Measurements from ENCODE around the gene HEPACAM. TPM values are rescaled to one million over a fixed set of nuclear protein-coding genes. Genes with fewer than 3 reads are reported as not detected.

Gene HEPACAM
- total RNA-seq, 6 experiments from 2014 or later, result 0.30 to 30.8 (median 2.3) TPM

GRCh38 chr11:124943741-124944140 is 7.9 kb upstream of the HEPACAM start:
- Histone ChIP-seq H3K27me3 (no peaks in the 10 kb centered on the region), H3K4me3 (no peak overlapping the region), H3K27ac (no peak overlapping the region), H3K9me3 (no peaks in the 10 kb centered on the region), H3K4me1 (peaks cover 0 to 4% (median 0%) of the 10 kb centered on the region in 4 donors), H3K36me3 (no peaks in the 10 kb centered on the region)
- TF ChIP-seq, protein P1, sequence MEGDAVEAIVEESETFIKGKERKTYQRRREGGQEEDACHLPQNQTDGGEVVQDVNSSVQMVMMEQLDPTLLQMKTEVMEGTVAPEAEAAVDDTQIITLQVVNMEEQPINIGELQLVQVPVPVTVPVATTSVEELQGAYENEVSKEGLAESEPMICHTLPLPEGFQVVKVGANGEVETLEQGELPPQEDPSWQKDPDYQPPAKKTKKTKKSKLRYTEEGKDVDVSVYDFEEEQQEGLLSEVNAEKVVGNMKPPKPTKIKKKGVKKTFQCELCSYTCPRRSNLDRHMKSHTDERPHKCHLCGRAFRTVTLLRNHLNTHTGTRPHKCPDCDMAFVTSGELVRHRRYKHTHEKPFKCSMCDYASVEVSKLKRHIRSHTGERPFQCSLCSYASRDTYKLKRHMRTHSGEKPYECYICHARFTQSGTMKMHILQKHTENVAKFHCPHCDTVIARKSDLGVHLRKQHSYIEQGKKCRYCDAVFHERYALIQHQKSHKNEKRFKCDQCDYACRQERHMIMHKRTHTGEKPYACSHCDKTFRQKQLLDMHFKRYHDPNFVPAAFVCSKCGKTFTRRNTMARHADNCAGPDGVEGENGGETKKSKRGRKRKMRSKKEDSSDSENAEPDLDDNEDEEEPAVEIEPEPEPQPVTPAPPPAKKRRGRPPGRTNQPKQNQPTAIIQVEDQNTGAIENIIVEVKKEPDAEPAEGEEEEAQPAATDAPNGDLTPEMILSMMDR (IDR thresholded peaks at IDR 0.05), result no peak
- no peak for TF ChIP-seq POLR2A (IDR thresholded peaks at IDR 0.05)
- WGBS (ENCODE audit: insufficient coverage, low coverage, low lambda C conversion rate, missing lambda C conversion rate), result 21% methylated on average over 1 of the region's 1 CpG
- no peak for DNase-seq
- ATAC-seq, result no peak
- intact Hi-C loops (cut with DNase I), result no loop called here

- H3K36me3 ChIP-seq, result no peaks in the 10 kb centered on the region
- 90% methylated on average over 2 of the region's 5 CpGs for WGBS (ENCODE audit: insufficient coverage, low coverage, low lambda C conversion rate, missing lambda C conversion rate)
- DNase-seq (no peak), ATAC-seq (no peak)
- no peak overlapping the region for H3K27ac ChIP-seq
- TF ChIP-seq POLR2A (IDR thresholded peaks at IDR 0.05), result no peak
- TF ChIP-seq, protein P1 (IDR thresholded peaks at IDR 0.05), result no peak
- intact Hi-C loops (cut with DNase I), result no loop called here
- no peaks in the 10 kb centered on the region for H3K9me3 ChIP-seq
- no peak overlapping the region for H3K4me3 ChIP-seq
- H3K27me3 ChIP-seq, result no peaks in the 10 kb centered on the region
- H3K4me1 ChIP-seq, result peaks cover 0 to 4% (median 0%) of the 10 kb centered on the region in 4 donors
Measured at GRCh38 chr11:124943254-124943616, 7.4 kb upstream of the HEPACAM start.

DNA sequence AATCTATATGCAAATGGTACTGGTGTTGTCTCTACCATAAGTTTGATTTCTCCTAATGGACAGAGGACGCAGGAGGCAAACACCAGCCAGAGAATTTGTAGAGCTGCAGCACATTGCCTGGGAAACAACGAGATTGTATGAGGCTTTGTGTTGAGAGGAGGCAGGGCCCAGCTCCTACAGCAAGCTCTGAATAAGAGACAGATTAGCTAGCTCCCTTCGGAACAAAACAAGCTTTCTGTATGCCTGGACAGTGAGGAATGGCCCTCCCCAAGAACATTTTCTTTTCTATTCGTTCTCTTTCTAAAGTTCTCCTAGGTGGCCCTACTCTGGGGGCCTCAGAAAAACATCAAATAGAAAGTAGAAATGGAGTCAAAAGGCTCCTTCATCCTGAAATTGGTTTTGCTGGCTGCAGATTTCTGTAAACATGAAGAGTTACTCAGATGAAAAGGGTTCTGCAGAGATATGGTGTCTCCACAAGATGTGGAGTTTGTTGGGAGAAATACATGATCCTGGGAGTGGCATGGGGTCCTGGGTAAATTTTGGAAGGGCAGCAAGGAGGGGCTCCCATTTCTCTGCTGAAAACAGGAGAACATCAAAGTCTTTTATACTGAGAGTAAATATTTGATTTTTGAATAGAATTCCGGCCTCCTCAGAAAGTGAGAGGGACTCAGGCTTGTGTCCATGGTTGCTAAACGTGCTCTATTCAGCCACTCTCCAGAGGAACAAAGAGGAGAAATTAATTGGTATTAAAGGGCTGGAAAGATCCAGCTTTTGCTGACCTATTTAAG is 6.8 kb upstream of the HEPACAM start:
- Histone ChIP-seq H3K9me3 (no peaks in the 10 kb centered on the region), H3K4me3 (no peak overlapping the region), H3K36me3 (no peaks in the 10 kb centered on the region), H3K27me3 (no peaks in the 10 kb centered on the region), H3K4me1 (peaks cover 0 to 1% (median 0%) of the 10 kb centered on the region in 4 donors), H3K27ac (no peak overlapping the region)
- WGBS (ENCODE audit: insufficient coverage, low coverage, low lambda C conversion rate, missing lambda C conversion rate), result 66% methylated on average over 6 of the region's 6 CpGs
- intact Hi-C loops (cut with DNase I), result no loop called here
- no peak for TF ChIP-seq POLR2A (IDR thresholded peaks at IDR 0.05)
- TF ChIP-seq, protein P1 (IDR thresholded peaks at IDR 0.05), result no peak
- DNase-seq, result no peak
- no peak for ATAC-seq

- H3K4me1 ChIP-seq, result no peaks in the 10 kb centered on the region
- H3K4me3 ChIP-seq, result no peak overlapping the region
- intact Hi-C loops (cut with DNase I), result no loop called here
- 50% methylated on average over 1 of the region's 1 CpG for WGBS (ENCODE audit: insufficient coverage, low coverage, low lambda C conversion rate, missing lambda C conversion rate)
- no peaks in the 10 kb centered on the region for H3K9me3 ChIP-seq
- TF ChIP-seq, protein P1 (IDR thresholded peaks at IDR 0.05), result no peak
- TF ChIP-seq POLR2A (IDR thresholded peaks at IDR 0.05), result no peak
- DNase-seq (no peak), ATAC-seq (no peak)
- H3K27me3 ChIP-seq, result no peaks in the 10 kb centered on the region
- H3K36me3 ChIP-seq, result no peaks in the 10 kb centered on the region
- H3K27ac ChIP-seq, result no peak overlapping the region
Measured at GRCh38 chr11:124941703-124942102, 5.9 kb upstream of the HEPACAM start.

All from right lobe of liver (tissue), 6 donors.